Measurements from ENCODE around the gene MRPL4. TPM values are rescaled to one million over a fixed set of nuclear protein-coding genes. Genes with fewer than 3 reads are reported as not detected.
A peak's percentile ranks its signal among the peaks of the same experiment; 100 is the strongest.

The MRPL4 gene
- total RNA-seq, 1 donor from 2014 or later, result 55.0 TPM

- no peak for TF ChIP-seq POLR2AphosphoS5 (IDR thresholded peaks at IDR 0.05; ENCODE audit: insufficient read depth in 1 of 2, low read depth in 1 of 2)
- no peak for TF ChIP-seq CTCF (IDR thresholded peaks at IDR 0.05)
- TF ChIP-seq POLR2A (IDR thresholded peaks at IDR 0.05), result no peak
- H3K4me1 ChIP-seq, result peaks cover 47% of the 10 kb centered on the region
- DNase-seq (ENCODE audit: extremely low spot score in 2 of 2), result peak in 1 of 2 donors; percentile 91
- intact Hi-C loops (cut with DNase I), result no loop called here
- H3K27me3 ChIP-seq, result peaks cover 18% of the 10 kb centered on the region
- H3K9me3 ChIP-seq, result no peaks in the 10 kb centered on the region
- H3K36me3 ChIP-seq, result no peaks in the 10 kb centered on the region
- H3K27ac ChIP-seq, result no peak overlapping the region
- H3K4me3 ChIP-seq, result peak overlapping the region; percentile 1 to 30
Observed at GRCh38 chr19:10295305-10295846, 43.4 kb downstream of the MRPL4 start.

- Histone ChIP-seq H3K36me3 (no peaks in the 10 kb centered on the region), H3K9me3 (no peaks in the 10 kb centered on the region), H3K27me3 (peaks cover 18% of the 10 kb centered on the region), H3K4me1 (peaks cover 40% of the 10 kb centered on the region), H3K27ac (no peak overlapping the region), H3K4me3 (peak overlapping the region; percentile 1 to 30)
- intact Hi-C loops (cut with DNase I), result no loop called here
- no peak for DNase-seq (ENCODE audit: extremely low spot score in 2 of 2)
- TF ChIP-seq CTCF (IDR thresholded peaks at IDR 0.05) (no peak), POLR2A (IDR thresholded peaks at IDR 0.05) (no peak), POLR2AphosphoS5 (IDR thresholded peaks at IDR 0.05; ENCODE audit: insufficient read depth in 1 of 2, low read depth in 1 of 2) (no peak)
Observed at GRCh38 chr19:10295847-10296591, 44.0 kb downstream of the MRPL4 start.

- Histone ChIP-seq H3K27me3 (peaks cover 6% of the 10 kb centered on the region), H3K36me3 (no peaks in the 10 kb centered on the region), H3K27ac (no peak overlapping the region), H3K4me3 (no peak overlapping the region), H3K9me3 (no peaks in the 10 kb centered on the region), H3K4me1 (peaks cover 15% of the 10 kb centered on the region)
- intact Hi-C loops (cut with DNase I), result no loop called here
- DNase-seq (ENCODE audit: extremely low spot score in 2 of 2), result peak in 1 of 2 donors; percentile 90
- TF ChIP-seq POLR2A (IDR thresholded peaks at IDR 0.05), result no peak
- no peak for TF ChIP-seq POLR2AphosphoS5 (IDR thresholded peaks at IDR 0.05; ENCODE audit: insufficient read depth in 1 of 2, low read depth in 1 of 2)
- TF ChIP-seq CTCF (IDR thresholded peaks at IDR 0.05), result no peak
Observed at GRCh38 chr19:10299545-10300458, 47.8 kb downstream of the MRPL4 start.

GRCh38 chr19:10305139-10305806 lies 53.3 kb downstream of the MRPL4 start:
- no peak for DNase-seq (ENCODE audit: extremely low spot score in 2 of 2)
- TF ChIP-seq CTCF (IDR thresholded peaks at IDR 0.05) (no peak), POLR2A (IDR thresholded peaks at IDR 0.05) (no peak), POLR2AphosphoS5 (IDR thresholded peaks at IDR 0.05; ENCODE audit: insufficient read depth in 1 of 2, low read depth in 1 of 2) (no peak)
- H3K9me3 ChIP-seq, result no peaks in the 10 kb centered on the region
- H3K4me3 ChIP-seq, result no peak overlapping the region
- no peaks in the 10 kb centered on the region for H3K4me1 ChIP-seq
- H3K36me3 ChIP-seq, result no peaks in the 10 kb centered on the region
- H3K27me3 ChIP-seq, result no peaks in the 10 kb centered on the region
- intact Hi-C loops (cut with DNase I), result no loop called here
- H3K27ac ChIP-seq, result no peak overlapping the region
